GM12878 (cell line): ENCODE measurements around the gene ERMARD. TPM values are rescaled to one million over a fixed set of nuclear protein-coding genes. Genes with fewer than 3 reads are reported as not detected.

Experiments
- ATAC-seq: fragments of 200-7000 bp; cut with Tn5 transposase; 3 replicates; pipeline ENCODE4 v1.9.1; 2020; ENCODE audit warnings: mild to moderate bottlenecking, moderate library complexity
- BruUV-seq: library from RNA; stranded (reverse); fragments of 400-500 nt; replicated peaks from 2 replicates; lab custom pipeline; 2021; lab: Mats Ljungman, UMichigan
- CTCF ChIA-PET: fragments of 300-600 bp; sonication (Branson Sonifier 250); formaldehyde crosslinking; extraction: SDS; loops from one replicate; lab custom pipeline; 2021; ENCODE audit warnings: inconsistent platforms; lab: Yijun Ruan, JAX
- POLR2A ChIA-PET: fragments of 350-600 bp; formaldehyde crosslinking; extraction: SDS; loops from one replicate; lab custom pipeline; 2021; ENCODE audit warnings: inconsistent platforms; lab: Charles Lee
- RAD21 ChIA-PET: fragments of 300-600 bp; sonication (Branson Sonifier 250); formaldehyde crosslinking; loops from one replicate; lab custom pipeline; 2023; ENCODE audit warnings: antibody characterized with exemption; ENCODE audit not compliant: unreplicated experiment; lab: Charles Lee
- SMC1A ChIA-PET: fragments of 300-600 bp; sonication (Branson Sonifier 250); formaldehyde crosslinking; loops from one replicate; lab custom pipeline; 2023; ENCODE audit not compliant: unreplicated experiment, uncharacterized antibody; lab: Charles Lee
- DNase-seq: peaks from one replicate; pipeline ENCODE4 v3.0.0-alpha.2; 2011; ENCODE audit warnings: low read depth, low spot score
- FAIRE-seq: peaks from 3 replicates; lab custom pipeline; 2011; peaks lifted over from hg19 to GRCh38; lab: Jason Lieb, UNC
- H2AFZ ChIP-seq: 2 replicates; pipeline ENCODE4 v1.6.0; 2011; ENCODE audit warnings: low read depth, low read length, control low read depth; ENCODE audit not compliant: control insufficient read depth
- H3K27ac ChIP-seq: 2 replicates; pipeline ENCODE4 v1.5.1; 2011; ENCODE audit warnings: control low read depth; ENCODE audit not compliant: control insufficient read depth, insufficient read depth
- H3K27me3 ChIP-seq, 2 experiments: replicated peaks in 1 of 2; 2 replicates each; pipeline versions ENCODE4 v1.6.0 to v1.6.1; 2011; ENCODE audit warnings: low read length in 1 of 2; ENCODE audit not compliant: control insufficient read depth in 2 of 2, insufficient read depth in 2 of 2
- H3K36me3 ChIP-seq, 2 experiments: 2 replicates each; pipeline ENCODE4 v1.5.1; 2011; ENCODE audit warnings: low read length in 1 of 2; ENCODE audit not compliant: control insufficient read depth in 2 of 2, insufficient read depth in 2 of 2
- H3K4me1 ChIP-seq: 2 replicates; pipeline ENCODE4 v1.6.1; 2011; ENCODE audit warnings: mild to moderate bottlenecking, low read length, moderate library complexity, mixed read lengths; ENCODE audit not compliant: control insufficient read depth, insufficient read depth
- H3K4me2 ChIP-seq: 2 replicates; pipeline ENCODE4 v1.6.0; 2011; ENCODE audit warnings: control low read depth; ENCODE audit not compliant: control insufficient read depth, insufficient read depth
- H3K4me3 ChIP-seq: fragments of 200-600 bp; sonication (generic); 2 replicates; pipeline ENCODE4 v1.5.1; 2016
- H3K79me2 ChIP-seq: 2 replicates; pipeline ENCODE4 v1.6.0; 2011; ENCODE audit warnings: low read length; ENCODE audit not compliant: control insufficient read depth, insufficient read depth
- H3K9ac ChIP-seq: 2 replicates; pipeline ENCODE4 v1.8.0; 2011; ENCODE audit warnings: low read length, control low read depth, mixed read lengths; ENCODE audit not compliant: control insufficient read depth, insufficient read depth
- H3K9me3 ChIP-seq: replicated peaks from 3 replicates; pipeline ENCODE4 v1.5.1; 2011; ENCODE audit warnings: mild to moderate bottlenecking, low read length; ENCODE audit not compliant: control insufficient read depth, insufficient read depth
- H4K20me1 ChIP-seq: 2 replicates; pipeline ENCODE4 v1.6.0; 2011; ENCODE audit not compliant: control insufficient read depth, insufficient read depth
- CREM ChIP-seq: IDR thresholded peaks from 2 replicates; pipeline ENCODE4 v1.6.1; 2014; ENCODE audit warnings: antibody characterized with exemption, low read depth
- KLF5 ChIP-seq: fragments of 450-650 bp; IDR thresholded peaks from 2 replicates; pipeline ENCODE4 v1.6.1; 2014; ENCODE audit warnings: mild to moderate bottlenecking; ENCODE audit not compliant: partially characterized antibody
- PRDM15 ChIP-seq: fragments of 450-650 bp; formaldehyde crosslinking; IDR thresholded peaks from 2 replicates; pipeline ENCODE4 v1.4.0; 2020; ENCODE audit warnings: mild to moderate bottlenecking, moderate library complexity
- SKIL ChIP-seq: fragments of 450-650 bp; IDR thresholded peaks from 2 replicates; pipeline ENCODE4 v1.6.1; 2017; ENCODE audit warnings: mild to moderate bottlenecking, low read depth, inconsistent platforms; ENCODE audit not compliant: poor library complexity, severe bottlenecking
- ZNF622 ChIP-seq: fragments of 450-650 bp; IDR thresholded peaks from 2 replicates; pipeline ENCODE4 v1.6.1; 2017; ENCODE audit warnings: mild to moderate bottlenecking, inconsistent platforms
- ZNF687 ChIP-seq: fragments of 450-650 bp; IDR thresholded peaks from 2 replicates; pipeline ENCODE4 v1.6.1; 2017; ENCODE audit warnings: mild to moderate bottlenecking, moderate library complexity
- ZSCAN29 ChIP-seq: fragments of 450-650 bp; IDR thresholded peaks from 2 replicates; pipeline ENCODE4 v1.6.1; 2017; ENCODE audit warnings: mild to moderate bottlenecking, moderate library complexity
- in situ Hi-C: fragments of 300-500 bp; cut with MboI; formaldehyde crosslinking; loops from 9 replicates; pipeline ENCODE4 v1.14.3; 2018; ENCODE audit warnings: mixed read lengths
- intact Hi-C: fragments of 100-400 bp; cut with micrococcal nuclease; formaldehyde crosslinking; loops from one replicate; pipeline ENCODE4 v1.14.2; 2022; ENCODE audit not compliant: unreplicated experiment
- polyA plus RNA-seq, 11 experiments: library from polyadenylated mRNA; depleted of rRNA in 4 of 11; unstranded in 6 of 11; stranded (reverse) in 5 of 11; fragments of >200 nt; fragmentation: Nextera tagmentation in 4 of 11; fragmentation: Illumina TruSeq in 1 of 11; extraction: Ambion mirVana in 4 of 11; extraction: Trizol in 1 of 11; gene quantifications; 1 replicate in 1 of 11; 2 replicates in 10 of 11; pipeline versions ENCODE4 v1.2.1 to v1.2.3, GENCODE V29; 2011 to 2016; ENCODE audit warnings: inconsistent platforms in 2 of 11, missing spikeins in 2 of 11, low read depth in 1 of 11
- total RNA-seq, 4 experiments: library from RNA; depleted of rRNA in 3 of 4; stranded (reverse); fragments of >200 nt in 3 of 4; fragmentation: Illumina TruSeq in 1 of 4; extraction: Trizol in 1 of 4; gene quantifications; 2 replicates each; pipeline versions ENCODE4 v1.2.1 to v1.2.3, GENCODE V29; 2013 to 2021

Gene ERMARD
- total and polyA plus RNA-seq, 10 of the 15 experiments (the other 5 are each of a cell fraction or from before 2014, with no cell fraction given) = 24.4 to 63.3 (median 34.1) TPM

GRCh38 chr6:169726963-169727362, 24.5 kb upstream of the ERMARD start:
- BruUV-seq = no TSS peak
- Histone ChIP-seq H3K27ac (no peak overlapping the region), H3K4me2 (no peak overlapping the region), H3K79me2 (peaks cover 12% of the 10 kb centered on the region), H3K9ac (no peak overlapping the region), H4K20me1 (no peaks in the 10 kb centered on the region), H3K4me3 (no peak overlapping the region), H3K9me3 (no peaks in the 10 kb centered on the region), H2AFZ (no peak overlapping the region), H3K27me3 (no peaks in the 10 kb centered on the region), H3K36me3 (no peaks in the 10 kb centered on the region), H3K4me1 (peaks cover under 1% of the 10 kb centered on the region)
- TF ChIP-seq KLF5 (no peak), PRDM15 (CRISPR knock-in tag) (no peak), ZSCAN29 (no peak), ZNF687 (no peak), SKIL (no peak), CREM (no peak), ZNF622 (no peak)
- no peak for FAIRE-seq
- intact Hi-C loops = loop anchor here (10.0 kb wide), 1 partner anchor 578 kb away; the partner anchor contains the start of gene FAM120B
- ATAC-seq = no peak
- no peak for DNase-seq
- in situ Hi-C loops = no loop called here
- SMC1A ChIA-PET = interaction anchor here (1.0 to 1.1 kb wide), 2 partner anchors 21 to 23 kb away, joined by 3 read pairs; no protein-coding TSS in a partner anchor
- POLR2A ChIA-PET = interaction anchor here (1.0 to 1.3 kb wide), 2 partner anchors 11 to 15 kb away, joined by 3 to 5 read pairs; no protein-coding TSS in a partner anchor
- RAD21 ChIA-PET = no interaction called here
- CTCF ChIA-PET = interaction anchor here (0.6 kb wide), 1 partner anchor 267 kb away, joined by 3 read pairs; no protein-coding TSS in a partner anchor
